MCF 10A (cell line): ENCODE results near the gene ADRA1B. TPM values are rescaled to one million over a fixed set of nuclear protein-coding genes. Genes with fewer than 3 reads are reported as not detected.

ENCODE experiments used
- BruUV-seq: library from RNA; stranded (reverse); fragments of 400-500 nt; replicated peaks from 2 replicates; lab custom pipeline; 2021; lab: Mats Ljungman, UMichigan
- CTCF ChIA-PET: fragments of 300-600 bp; sonication (Branson Sonifier 250); formaldehyde crosslinking; extraction: SDS; loops from one replicate; lab custom pipeline; 2021; ENCODE audit warnings: antibody characterized with exemption, inconsistent platforms; lab: Yijun Ruan, JAX
- POLR2A ChIA-PET: fragments of 300-600, 350-650 bp; sonication (Branson Sonifier 250); formaldehyde crosslinking; extraction: SDS; loops from one replicate; lab custom pipeline; 2020; ENCODE audit warnings: antibody characterized with exemption, inconsistent platforms; lab: Yijun Ruan, JAX
- DNase-seq: peaks from one replicate; pipeline ENCODE4 v3.0.0-alpha.2; 2018; ENCODE audit not compliant: unreplicated experiment
- H3K27ac Mint-ChIP-seq: one replicate; pipeline ENCODE4 v1.8.0; 2022; ENCODE audit warnings: mild to moderate bottlenecking, low read depth, mixed read lengths; ENCODE audit not compliant: unreplicated experiment
- H3K27me3 Mint-ChIP-seq: one replicate; pipeline ENCODE4 v1.8.0; 2022; ENCODE audit warnings: mixed read lengths; ENCODE audit not compliant: insufficient read depth, unreplicated experiment
- H3K36me3 Mint-ChIP-seq: one replicate; pipeline ENCODE4 v1.8.0; 2022; ENCODE audit warnings: mild to moderate bottlenecking, moderate library complexity, mixed read lengths; ENCODE audit not compliant: insufficient read depth, unreplicated experiment
- H3K4me1 Mint-ChIP-seq: one replicate; pipeline ENCODE4 v1.8.0; 2022; ENCODE audit warnings: mixed read lengths; ENCODE audit not compliant: insufficient read depth, unreplicated experiment
- H3K4me3 Mint-ChIP-seq: one replicate; pipeline ENCODE4 v1.8.0; 2022; ENCODE audit warnings: mild to moderate bottlenecking, moderate library complexity, mixed read lengths; ENCODE audit not compliant: unreplicated experiment
- H3K9me3 Mint-ChIP-seq: one replicate; pipeline ENCODE4 v1.8.0; 2022; ENCODE audit warnings: mixed read lengths; ENCODE audit not compliant: unreplicated experiment
- intact Hi-C: fragments of 100-400 bp; cut with micrococcal nuclease; formaldehyde crosslinking; loops from 2 replicates; pipeline ENCODE4 v1.14.1; 2022
- total RNA-seq: library from RNA; stranded (reverse); gene quantifications from 2 replicates; pipeline ENCODE4 v1.2.3, GENCODE V29; 2022
- TF ChIP-seq, protein P1 (sequence below): fragments of 200-600 bp; IDR thresholded peaks from one replicate; pipeline ENCODE4 v1.8.0; 2022; ENCODE audit warnings: antibody characterized with exemption, mild to moderate bottlenecking; ENCODE audit not compliant: unreplicated experiment

The ADRA1B gene
- total RNA-seq, 1 experiment from 2014 or later: 0.14 TPM

DNA sequence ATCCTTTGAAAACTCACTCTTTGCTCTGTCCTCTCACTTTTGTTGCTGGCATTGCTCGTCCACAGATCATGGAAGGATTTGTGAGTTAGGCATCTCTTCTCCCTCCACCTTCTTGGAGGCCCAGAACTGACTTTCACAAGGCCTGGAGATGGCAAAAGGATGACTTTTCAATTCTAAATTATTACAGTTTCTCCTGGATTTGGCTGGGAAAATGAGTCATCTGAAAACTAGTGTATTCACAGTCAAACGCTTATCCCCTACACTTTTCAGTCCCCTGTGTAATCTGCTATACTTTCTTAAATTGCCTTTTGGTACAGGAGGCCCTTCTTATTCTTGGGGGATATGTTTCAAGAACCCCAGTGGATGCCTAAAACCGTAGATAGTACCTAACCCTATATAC lies 35.6 kb downstream of the ADRA1B start:
- H3K27me3 Mint-ChIP-seq: no peaks in the 10 kb centered on the region
- no TSS peak for BruUV-seq
- no peak overlapping the region for H3K27ac Mint-ChIP-seq
- TF ChIP-seq, protein P1, sequence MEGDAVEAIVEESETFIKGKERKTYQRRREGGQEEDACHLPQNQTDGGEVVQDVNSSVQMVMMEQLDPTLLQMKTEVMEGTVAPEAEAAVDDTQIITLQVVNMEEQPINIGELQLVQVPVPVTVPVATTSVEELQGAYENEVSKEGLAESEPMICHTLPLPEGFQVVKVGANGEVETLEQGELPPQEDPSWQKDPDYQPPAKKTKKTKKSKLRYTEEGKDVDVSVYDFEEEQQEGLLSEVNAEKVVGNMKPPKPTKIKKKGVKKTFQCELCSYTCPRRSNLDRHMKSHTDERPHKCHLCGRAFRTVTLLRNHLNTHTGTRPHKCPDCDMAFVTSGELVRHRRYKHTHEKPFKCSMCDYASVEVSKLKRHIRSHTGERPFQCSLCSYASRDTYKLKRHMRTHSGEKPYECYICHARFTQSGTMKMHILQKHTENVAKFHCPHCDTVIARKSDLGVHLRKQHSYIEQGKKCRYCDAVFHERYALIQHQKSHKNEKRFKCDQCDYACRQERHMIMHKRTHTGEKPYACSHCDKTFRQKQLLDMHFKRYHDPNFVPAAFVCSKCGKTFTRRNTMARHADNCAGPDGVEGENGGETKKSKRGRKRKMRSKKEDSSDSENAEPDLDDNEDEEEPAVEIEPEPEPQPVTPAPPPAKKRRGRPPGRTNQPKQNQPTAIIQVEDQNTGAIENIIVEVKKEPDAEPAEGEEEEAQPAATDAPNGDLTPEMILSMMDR: no peak
- ChIA-PET CTCF (interaction anchor here (0.6 to 3.5 kb wide), 4 partner anchors 13 to 665 kb away, joined by 3 to 18 read pairs (median 3); no protein-coding TSS in a partner anchor), POLR2A (no interaction called here)
- no peak overlapping the region for H3K4me3 Mint-ChIP-seq
- DNase-seq: no peak
- H3K9me3 Mint-ChIP-seq: no peaks in the 10 kb centered on the region
- no peaks in the 10 kb centered on the region for H3K36me3 Mint-ChIP-seq
- intact Hi-C loops: no loop called here
- H3K4me1 Mint-ChIP-seq: no peaks in the 10 kb centered on the region

DNA sequence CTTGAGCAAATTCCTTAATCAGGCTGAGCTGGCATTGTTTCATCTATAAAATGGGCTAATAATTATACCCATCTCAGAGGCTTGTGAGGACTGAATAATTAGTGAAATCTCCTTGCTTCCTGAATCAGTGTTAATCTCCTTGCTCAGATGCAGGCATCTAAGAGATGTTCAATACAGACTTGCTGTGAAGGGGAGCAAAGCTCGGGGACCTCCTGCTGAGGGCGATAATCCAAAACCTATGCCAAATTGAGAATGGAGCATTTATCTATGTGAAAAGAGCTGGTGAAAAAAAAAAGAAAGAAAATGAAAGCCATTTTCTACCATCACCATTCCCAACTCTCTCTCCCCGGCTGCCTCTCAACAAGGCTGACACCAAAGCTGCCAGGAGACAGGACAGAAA lies 37.3 kb downstream of the ADRA1B start:
- no peak overlapping the region for H3K4me3 Mint-ChIP-seq
- ChIA-PET CTCF (interaction anchor here (0.6 to 3.5 kb wide), 4 partner anchors 11 to 509 kb away, joined by 3 to 18 read pairs (median 6); no protein-coding TSS in a partner anchor), POLR2A (no interaction called here)
- DNase-seq: no peak
- no peaks in the 10 kb centered on the region for H3K27me3 Mint-ChIP-seq
- TF ChIP-seq, protein P1: no peak
- H3K27ac Mint-ChIP-seq: no peak overlapping the region
- no peaks in the 10 kb centered on the region for H3K9me3 Mint-ChIP-seq
- intact Hi-C loops: no loop called here
- no peaks in the 10 kb centered on the region for H3K36me3 Mint-ChIP-seq
- H3K4me1 Mint-ChIP-seq: no peaks in the 10 kb centered on the region
- BruUV-seq: no TSS peak

DNA sequence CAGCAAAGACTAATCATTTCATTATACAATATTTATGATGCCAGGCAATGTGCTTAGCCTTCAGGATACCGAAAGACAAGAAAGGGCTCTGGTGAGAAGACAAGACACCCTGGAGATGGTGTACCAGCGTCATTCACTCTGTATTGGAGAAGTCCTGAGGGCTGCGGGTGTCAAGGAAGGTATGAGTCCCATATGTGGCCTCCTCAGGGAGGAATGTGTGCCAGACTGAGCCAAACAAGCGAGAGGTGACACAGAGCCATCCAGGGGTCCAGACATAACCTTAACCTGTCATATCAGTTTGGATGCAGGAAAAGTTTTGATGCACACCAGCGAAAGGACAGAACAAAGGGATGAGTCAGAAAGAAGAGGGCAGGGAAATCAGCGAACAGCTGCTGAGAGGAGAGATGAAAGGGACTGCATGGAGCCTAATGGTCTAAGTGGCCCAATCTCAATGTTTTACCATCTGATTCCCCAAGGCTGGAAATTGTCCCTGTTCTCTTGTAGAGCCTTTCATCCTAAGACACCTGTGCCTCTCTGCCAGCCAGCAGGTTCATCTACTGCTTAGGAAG lies 38.9 kb downstream of the ADRA1B start:
- DNase-seq: no peak
- Mint-ChIP-seq H3K27ac (no peak overlapping the region), H3K4me3 (no peak overlapping the region), H3K36me3 (no peaks in the 10 kb centered on the region), H3K4me1 (no peaks in the 10 kb centered on the region), H3K27me3 (no peaks in the 10 kb centered on the region), H3K9me3 (no peaks in the 10 kb centered on the region)
- no TSS peak for BruUV-seq
- TF ChIP-seq, protein P1: no peak
- intact Hi-C loops: no loop called here
- ChIA-PET POLR2A (interaction anchor here (1.0 kb wide), 1 partner anchor 505 kb away, joined by 3 read pairs; no protein-coding TSS in a partner anchor), CTCF (interaction anchor here (0.8 to 2.4 kb wide), 5 partner anchors 8 to 511 kb away, joined by 4 to 8 read pairs (median 7); no protein-coding TSS in a partner anchor)

DNA sequence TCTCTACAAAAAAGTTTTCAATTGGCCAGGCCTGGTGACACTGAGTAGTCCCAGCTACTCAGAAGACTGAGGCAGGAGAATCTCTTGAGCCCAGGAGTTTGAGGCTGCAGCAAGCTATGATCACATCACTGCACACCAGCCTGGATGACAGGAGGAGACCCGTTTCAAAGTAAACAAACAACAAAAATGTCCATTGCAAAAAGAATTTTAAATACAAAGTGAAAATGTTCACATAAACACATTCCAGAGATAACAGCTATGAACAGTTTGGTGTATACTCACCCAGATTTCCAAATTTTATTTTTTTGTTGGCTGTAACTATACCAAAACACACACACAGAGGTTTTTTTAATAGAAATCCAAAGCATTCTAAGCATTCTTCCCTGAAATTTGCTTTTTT lies 39.8 kb downstream of the ADRA1B start:
- CTCF ChIA-PET: interaction anchor here (0.6 to 2.4 kb wide), 5 partner anchors 9 to 789 kb away, joined by 3 to 8 read pairs (median 4); no protein-coding TSS in a partner anchor
- H3K27ac Mint-ChIP-seq: no peak overlapping the region
- no peaks in the 10 kb centered on the region for H3K9me3 Mint-ChIP-seq
- BruUV-seq: no TSS peak
- TF ChIP-seq, protein P1: no peak
- intact Hi-C loops: no loop called here
- no peaks in the 10 kb centered on the region for H3K27me3 Mint-ChIP-seq
- POLR2A ChIA-PET: interaction anchor here (0.7 to 1.0 kb wide), 2 partner anchors 158 to 506 kb away, joined by 3 to 4 read pairs; no protein-coding TSS in a partner anchor
- no peak overlapping the region for H3K4me3 Mint-ChIP-seq
- H3K4me1 Mint-ChIP-seq: no peaks in the 10 kb centered on the region
- DNase-seq: no peak
- H3K36me3 Mint-ChIP-seq: no peaks in the 10 kb centered on the region
